Activated CD4-positive, alpha-beta T cell treated with anti-CD3 and anti-CD28 coated beads for 48 hours (primary cell): ENCODE data around the gene SHROOM3.

Experiments used
- DNase-seq: peaks from one replicate; pipeline ENCODE4 v3.0.0-alpha.2; 2020

The SHROOM3 gene

GRCh38 chr4:76544725-76545124 is 109.7 kb downstream of the SHROOM3 start:
- DNase-seq, result no peak

GRCh38 chr4:76545226-76545884 is 110.3 kb downstream of the SHROOM3 start:
- no peak for DNase-seq

GRCh38 chr4:76546327-76546726 is 111.3 kb downstream of the SHROOM3 start:
- no peak for DNase-seq

- no peak for DNase-seq
Observed at GRCh38 chr4:76546759-76547742, 112.0 kb downstream of the SHROOM3 start.

GRCh38 chr4:76548704-76549103 is 113.7 kb downstream of the SHROOM3 start:
- DNase-seq, result no peak

GRCh38 chr4:76549765-76550164 is 114.7 kb downstream of the SHROOM3 start:
- DNase-seq, result no peak

GRCh38 chr4:76550966-76551780 is 116.1 kb downstream of the SHROOM3 start:
- no peak for DNase-seq

GRCh38 chr4:76554630-76555029 is 119.6 kb downstream of the SHROOM3 start:
- no peak for DNase-seq

- DNase-seq, result no peak
Observed at GRCh38 chr4:76556452-76556851, 121.4 kb downstream of the SHROOM3 start.

GRCh38 chr4:76558396-76559235 is 123.6 kb downstream of the SHROOM3 start:
- no peak for DNase-seq

DNA sequence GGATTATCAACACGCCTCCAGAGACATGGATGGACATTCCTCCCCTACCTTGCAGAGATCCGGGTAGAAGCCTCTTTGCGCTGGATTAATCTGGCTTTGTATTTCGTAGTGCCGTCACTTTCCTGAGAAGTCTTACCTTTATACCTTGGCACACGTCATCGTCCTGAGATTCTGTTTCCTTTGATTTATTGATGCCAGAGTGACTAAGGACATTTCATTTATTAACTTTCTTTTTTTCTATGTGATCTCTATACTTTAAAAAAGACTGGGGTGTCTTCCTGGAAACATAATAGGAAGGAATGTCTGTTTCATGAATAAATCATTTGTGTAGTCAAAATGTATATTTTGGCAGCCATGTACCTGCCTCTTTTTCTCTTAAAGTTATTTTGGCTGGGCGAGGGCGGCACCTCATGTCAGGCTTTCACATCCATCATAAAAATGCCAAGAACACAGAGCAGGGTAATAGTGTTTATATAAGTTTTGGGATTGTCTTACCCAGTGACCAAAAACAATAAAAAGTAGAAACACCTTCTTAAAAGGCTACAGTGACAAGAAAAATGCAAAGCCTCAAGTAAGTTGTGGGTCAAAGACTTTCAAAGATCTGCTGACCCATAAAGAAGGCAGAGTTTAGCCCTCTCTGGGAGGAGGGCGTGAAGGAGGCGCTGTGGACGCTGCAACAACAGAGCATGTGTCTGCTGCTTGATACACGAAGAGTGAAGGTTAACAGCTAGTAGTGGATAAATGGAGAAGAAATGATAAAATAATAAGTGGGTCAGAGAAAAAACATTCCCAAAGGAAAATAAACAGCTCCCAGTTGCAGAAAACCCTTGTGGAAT is 124.4 kb downstream of the SHROOM3 start:
- no peak for DNase-seq

DNA sequence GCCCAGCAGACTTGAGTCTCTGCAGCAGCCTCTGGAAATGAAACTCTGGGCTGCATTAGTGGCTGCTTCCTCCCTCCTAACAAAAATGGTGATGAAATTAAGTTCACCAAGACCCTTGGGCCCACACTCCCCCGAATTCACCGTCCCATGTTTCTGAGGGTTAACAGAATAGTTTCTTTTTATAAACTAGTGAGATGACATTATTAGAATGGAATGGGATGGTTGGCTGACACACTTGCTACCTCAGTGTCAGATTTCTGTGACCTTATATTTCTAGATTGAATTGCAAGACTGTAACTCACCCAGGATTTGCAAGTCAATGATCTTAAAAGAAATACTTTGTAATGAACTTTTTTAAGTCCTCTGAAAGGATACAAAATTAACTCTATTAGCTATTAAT is 127.1 kb downstream of the SHROOM3 start:
- DNase-seq, result no peak

GRCh38 chr4:76562836-76563453 is 127.9 kb downstream of the SHROOM3 start:
- no peak for DNase-seq

DNA sequence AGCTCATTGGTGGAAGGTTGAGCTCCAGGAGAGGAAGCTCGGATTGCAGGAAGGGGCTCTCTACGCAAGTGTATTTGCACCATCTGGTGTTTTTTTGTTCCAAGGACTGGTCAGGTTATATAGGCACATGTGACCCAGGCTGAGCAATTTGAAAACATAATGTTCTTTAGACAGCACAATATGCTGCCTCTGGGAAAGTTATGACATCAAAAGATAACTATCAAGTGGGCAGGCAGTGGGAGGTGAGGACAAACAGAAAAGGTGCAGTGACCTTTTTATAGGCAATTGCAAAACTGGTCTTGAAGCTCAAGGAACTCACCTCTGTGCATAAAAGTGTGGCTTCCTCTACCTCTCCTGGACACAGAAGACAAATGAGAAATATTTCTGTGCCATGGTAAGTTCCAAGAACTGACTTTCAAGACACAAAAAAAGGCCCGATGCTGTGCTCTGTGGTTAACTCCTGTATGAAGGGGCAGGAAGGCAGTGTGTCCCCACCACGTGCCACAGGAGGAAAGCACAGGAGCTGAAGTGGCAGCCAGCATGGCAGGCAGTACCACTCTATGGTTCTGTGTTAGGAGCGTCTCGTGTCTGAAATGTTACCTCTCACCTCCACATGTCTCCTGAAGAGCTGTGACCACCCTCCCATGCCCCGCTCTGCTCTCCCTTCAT is 128.6 kb downstream of the SHROOM3 start:
- no peak for DNase-seq

DNA sequence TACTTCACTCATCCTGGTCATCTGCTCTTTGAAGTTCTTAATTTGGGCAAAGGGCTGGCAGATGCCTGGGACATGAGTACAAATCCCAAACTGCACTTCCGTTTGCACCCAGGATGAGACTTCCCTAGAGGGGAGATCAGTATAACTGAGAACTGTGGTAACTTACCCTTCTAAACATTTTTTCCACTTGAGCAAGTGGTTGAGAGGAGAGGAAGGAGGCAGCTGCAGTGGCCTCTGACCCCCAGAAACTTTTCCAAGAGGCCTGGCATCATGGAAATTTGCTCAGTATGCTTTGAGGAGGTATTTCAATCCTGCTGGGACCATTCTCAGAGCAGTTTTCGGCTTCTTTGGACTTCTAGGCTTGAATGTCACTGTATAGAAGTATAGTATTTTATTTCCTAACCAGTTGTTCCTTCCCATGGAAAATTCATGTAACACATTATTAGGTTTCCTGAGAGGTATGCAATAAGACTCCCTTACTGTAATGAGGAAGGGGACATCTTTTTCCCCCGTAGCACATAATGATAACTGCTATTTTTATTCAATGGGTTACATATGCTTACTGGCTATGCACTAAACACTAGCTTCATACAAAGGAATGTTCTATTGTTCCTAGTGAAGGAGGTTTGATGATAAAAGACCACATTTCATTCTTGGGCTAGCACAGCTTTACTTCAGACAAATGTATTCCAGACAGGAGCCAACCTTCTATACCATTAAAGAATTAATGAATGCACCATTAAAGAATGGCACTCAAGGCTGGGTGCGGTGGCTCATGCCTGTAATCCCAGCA is 129.3 kb downstream of the SHROOM3 start:
- no peak for DNase-seq

DNA sequence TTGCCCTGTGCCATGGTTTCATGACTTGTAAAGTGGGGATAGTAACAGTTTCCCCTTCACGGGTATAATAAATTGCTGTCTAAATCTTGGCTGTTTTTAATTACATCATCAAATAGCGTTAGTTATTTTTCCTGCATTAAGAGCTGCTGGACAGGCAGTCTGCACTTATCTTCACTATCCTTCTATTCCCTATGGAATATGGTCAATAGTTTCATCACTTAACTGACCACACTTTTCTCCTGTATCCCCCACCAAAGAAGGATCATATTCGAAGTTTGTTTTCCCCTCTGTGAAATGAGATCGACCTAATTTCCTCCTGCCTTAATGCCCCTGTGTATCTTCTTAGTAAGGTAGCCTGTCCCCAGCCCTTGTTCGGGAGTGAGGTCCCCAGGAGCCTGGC is 133.2 kb downstream of the SHROOM3 start:
- DNase-seq, result no peak

DNA sequence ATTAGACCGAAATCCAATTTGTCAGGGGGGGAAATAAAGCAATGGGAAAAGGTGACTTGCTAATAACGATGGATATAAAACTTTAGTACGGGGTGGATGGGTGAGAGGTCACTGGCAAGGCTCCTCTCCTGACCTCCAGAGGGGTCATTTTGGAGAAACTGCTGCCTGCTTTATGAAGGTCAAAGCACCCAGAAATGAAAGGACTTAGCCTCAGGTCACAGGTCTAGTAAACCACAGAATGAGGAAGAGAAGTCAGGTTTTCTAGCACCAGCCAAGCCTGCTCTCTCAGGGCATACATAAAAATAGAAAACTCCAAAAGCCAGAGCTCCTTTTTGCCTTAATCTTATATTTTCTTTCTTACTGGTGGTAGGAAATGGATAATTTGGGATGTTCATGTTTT is 134.2 kb downstream of the SHROOM3 start:
- no peak for DNase-seq

GRCh38 chr4:76569706-76570105 is 134.7 kb downstream of the SHROOM3 start:
- DNase-seq, result no peak
